ENCODE data around the gene EXOC2.

The EXOC2 gene

GRCh38 chr6:593139-593906 lies 99.6 kb downstream of the EXOC2 start:
- DNase-seq (ENCODE audit: low read depth): peak; percentile 74
- peak; percentile 52 for TF ChIP-seq CTCF (IDR thresholded peaks at IDR 0.05; ENCODE audit: low read length, missing control alignments)
- H3K4me3 ChIP-seq (replicated peaks; ENCODE audit: low read depth, low read length): no peak overlapping the region

- H3K4me3 ChIP-seq (replicated peaks; ENCODE audit: low read depth, low read length): no peak overlapping the region
- TF ChIP-seq CTCF (IDR thresholded peaks at IDR 0.05; ENCODE audit: low read length, missing control alignments): no peak
- no peak for DNase-seq (ENCODE audit: low read depth)
Measured at GRCh38 chr6:589090-589489, 103.8 kb downstream of the EXOC2 start.

- H3K4me3 ChIP-seq (replicated peaks; ENCODE audit: low read depth, low read length): no peak overlapping the region
- no peak for DNase-seq (ENCODE audit: low read depth)
- no peak for TF ChIP-seq CTCF (IDR thresholded peaks at IDR 0.05; ENCODE audit: low read length, missing control alignments)
Measured at GRCh38 chr6:586553-586952, 106.4 kb downstream of the EXOC2 start.

- H3K4me3 ChIP-seq (replicated peaks; ENCODE audit: low read depth, low read length): no peak overlapping the region
- DNase-seq (ENCODE audit: low read depth): no peak
- TF ChIP-seq CTCF (IDR thresholded peaks at IDR 0.05; ENCODE audit: low read length, missing control alignments): no peak
Measured at GRCh38 chr6:583635-584034, 109.3 kb downstream of the EXOC2 start.

GRCh38 chr6:583116-583515 lies 109.8 kb downstream of the EXOC2 start:
- DNase-seq (ENCODE audit: low read depth): no peak
- no peak overlapping the region for H3K4me3 ChIP-seq (replicated peaks; ENCODE audit: low read depth, low read length)
- TF ChIP-seq CTCF (IDR thresholded peaks at IDR 0.05; ENCODE audit: low read length, missing control alignments): no peak

GRCh38 chr6:582370-582769 lies 110.6 kb downstream of the EXOC2 start:
- no peak overlapping the region for H3K4me3 ChIP-seq (replicated peaks; ENCODE audit: low read depth, low read length)
- no peak for TF ChIP-seq CTCF (IDR thresholded peaks at IDR 0.05; ENCODE audit: low read length, missing control alignments)
- no peak for DNase-seq (ENCODE audit: low read depth)

GRCh38 chr6:579339-579738 lies 113.6 kb downstream of the EXOC2 start:
- no peak overlapping the region for H3K4me3 ChIP-seq (replicated peaks; ENCODE audit: low read depth, low read length)
- TF ChIP-seq CTCF (IDR thresholded peaks at IDR 0.05; ENCODE audit: low read length, missing control alignments): peak; percentile 40
- peak; percentile 34 for DNase-seq (ENCODE audit: low read depth)
